ENCODE data around the gene RASA3. TPM values are rescaled to one million over a fixed set of nuclear protein-coding genes. Genes with fewer than 3 reads are reported as not detected.

Gene RASA3
- total RNA-seq, 6 experiments from 2014 or later: 3.5 to 7.9 (median 4.6) TPM

DNA sequence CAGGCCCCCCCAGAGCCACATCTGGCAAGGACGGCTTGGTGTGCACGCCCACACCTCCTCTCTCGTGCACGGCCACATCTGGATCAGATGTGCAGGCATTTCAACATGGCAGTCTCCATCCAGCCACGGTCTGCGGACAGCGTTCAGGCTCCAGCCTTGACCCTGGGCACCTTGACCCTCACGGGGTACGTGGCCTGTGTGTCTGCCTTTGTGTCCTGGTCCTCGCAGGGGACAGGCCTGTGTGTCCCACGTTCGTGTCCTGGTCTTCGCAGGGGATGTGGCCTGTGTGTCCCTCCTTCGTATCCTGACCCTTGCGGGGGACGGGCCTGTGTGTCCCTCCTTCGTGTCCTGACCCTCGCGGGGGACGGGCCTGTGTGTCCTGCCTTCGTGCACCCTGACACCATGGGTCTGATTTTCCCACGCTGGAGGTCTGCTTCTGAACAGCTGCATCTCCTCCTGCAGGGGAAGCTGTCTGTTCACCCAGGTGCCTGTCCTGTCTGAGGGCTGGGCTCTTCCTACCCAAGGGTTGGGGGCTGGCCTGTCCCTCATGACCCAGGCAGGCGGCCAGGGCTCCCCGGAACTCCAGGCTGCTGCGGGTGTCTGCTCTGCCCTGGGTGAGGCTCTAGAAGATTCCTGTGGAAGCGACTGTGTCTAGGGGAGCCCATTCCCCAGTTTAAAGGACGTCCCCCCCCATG is 25.3 kb downstream of the RASA3 start:
- Histone ChIP-seq H3K27ac (no peak overlapping the region), H3K4me1 (no peaks in the 10 kb centered on the region), H3K27me3 (no peaks in the 10 kb centered on the region), H3K9me3 (no peaks in the 10 kb centered on the region), H3K4me3 (no peak overlapping the region), H3K36me3 (no peaks in the 10 kb centered on the region)
- intact Hi-C loops (cut with DNase I): no loop called here
- TF ChIP-seq CTCF (IDR thresholded peaks at IDR 0.05) (no peak), POLR2A (IDR thresholded peaks at IDR 0.05) (no peak)
- whole genome bisulfite sequencing (ENCODE audit: insufficient coverage, low coverage, low lambda C conversion rate, missing lambda C conversion rate): 96% methylated on average over 4 of the region's 27 CpGs
- DNase-seq: peak; percentile 17 to 49 (median 40)
- no peak for ATAC-seq

GRCh38 chr13:114106526-114106925 is 25.9 kb downstream of the RASA3 start:
- ATAC-seq: no peak
- intact Hi-C loops (cut with DNase I): no loop called here
- 85% methylated on average over 5 of the region's 9 CpGs for WGBS (ENCODE audit: insufficient coverage, low coverage, low lambda C conversion rate, missing lambda C conversion rate)
- Histone ChIP-seq H3K27me3 (no peaks in the 10 kb centered on the region), H3K9me3 (no peaks in the 10 kb centered on the region), H3K27ac (no peak overlapping the region), H3K36me3 (no peaks in the 10 kb centered on the region), H3K4me1 (no peaks in the 10 kb centered on the region), H3K4me3 (no peak overlapping the region)
- peak in 1 of 3 donors; percentile 1 for DNase-seq
- TF ChIP-seq CTCF (IDR thresholded peaks at IDR 0.05) (no peak), POLR2A (IDR thresholded peaks at IDR 0.05) (no peak)

DNA sequence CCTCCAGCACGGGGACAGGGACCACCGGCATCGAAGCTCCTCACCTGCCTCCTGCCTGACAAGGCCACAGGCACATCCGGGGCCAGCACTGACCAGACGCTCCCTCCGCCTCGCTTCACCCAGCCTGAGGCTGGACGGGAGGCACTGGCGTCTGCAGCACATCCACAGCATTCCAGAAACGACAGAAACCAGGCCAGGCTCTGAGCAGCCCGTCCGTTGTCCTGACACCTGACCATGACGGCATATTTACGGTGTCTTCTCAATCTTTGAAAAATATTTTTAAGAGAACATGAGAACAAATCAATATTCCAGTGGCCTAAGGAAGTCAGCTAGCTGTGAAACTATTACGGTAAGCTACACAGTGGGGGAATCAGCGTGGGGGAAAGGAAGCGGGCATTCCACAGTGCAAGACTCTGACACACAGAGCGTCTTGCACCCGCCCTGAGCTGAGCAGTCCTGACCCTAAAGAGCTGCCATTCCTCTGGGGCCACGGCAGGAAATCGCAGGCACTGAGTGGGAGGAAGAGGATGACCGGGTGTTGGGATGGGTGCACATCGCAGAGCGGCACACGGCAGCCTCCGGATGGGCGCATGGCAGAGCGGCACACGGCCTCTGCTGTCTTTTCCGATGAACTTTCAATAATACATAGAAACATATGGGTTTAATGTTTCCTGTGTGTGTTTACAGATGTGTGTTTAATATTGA is 26.8 kb downstream of the RASA3 start:
- no peaks in the 10 kb centered on the region for H3K36me3 ChIP-seq
- intact Hi-C loops (cut with DNase I): no loop called here
- WGBS (ENCODE audit: insufficient coverage, low coverage, low lambda C conversion rate, missing lambda C conversion rate): 59% methylated on average over 14 of the region's 30 CpGs
- ATAC-seq (peak in 1 of 4 donors; percentile 10), DNase-seq (peak in 2 of 3 donors; percentile 26 to 41)
- no peaks in the 10 kb centered on the region for H3K27me3 ChIP-seq
- TF ChIP-seq POLR2A (IDR thresholded peaks at IDR 0.05) (no peak), CTCF (IDR thresholded peaks at IDR 0.05) (no peak)
- H3K27ac ChIP-seq: no peak overlapping the region
- no peaks in the 10 kb centered on the region for H3K4me1 ChIP-seq
- H3K4me3 ChIP-seq: no peak overlapping the region
- no peaks in the 10 kb centered on the region for H3K9me3 ChIP-seq

GRCh38 chr13:114104655-114105520 is 27.5 kb downstream of the RASA3 start:
- no peaks in the 10 kb centered on the region for H3K36me3 ChIP-seq
- ATAC-seq: no peak
- H3K4me3 ChIP-seq: no peak overlapping the region
- H3K4me1 ChIP-seq: no peaks in the 10 kb centered on the region
- H3K9me3 ChIP-seq: no peaks in the 10 kb centered on the region
- TF ChIP-seq POLR2A (IDR thresholded peaks at IDR 0.05) (no peak), CTCF (IDR thresholded peaks at IDR 0.05) (no peak)
- no peak overlapping the region for H3K27ac ChIP-seq
- WGBS (ENCODE audit: insufficient coverage, low coverage, low lambda C conversion rate, missing lambda C conversion rate): 74% methylated on average over 7 of the region's 24 CpGs
- H3K27me3 ChIP-seq: no peaks in the 10 kb centered on the region
- intact Hi-C loops (cut with DNase I): no loop called here
- DNase-seq: peak in 2 of 3 donors; percentile 41 to 43

Data from right lobe of liver (tissue), 6 donors.